Kidney epithelial cell (primary cell): ENCODE data around the gene PRMT7. TPM values are rescaled to one million over a fixed set of nuclear protein-coding genes. Genes with fewer than 3 reads are reported as not detected.

Experiments
- DNase-seq: peaks from one replicate; pipeline ENCODE4 v3.0.0-alpha.2; 2010; ENCODE audit warnings: low read depth
- H3K27me3 ChIP-seq: 2 replicates; pipeline ENCODE4 v1.6.0; 2011; ENCODE audit warnings: low read length; ENCODE audit not compliant: control insufficient read depth, insufficient read depth
- H3K36me3 ChIP-seq: 2 replicates; pipeline ENCODE4 v1.5.1; 2011; ENCODE audit warnings: low read length; ENCODE audit not compliant: control insufficient read depth, insufficient read depth
- H3K4me3 ChIP-seq: 2 replicates; pipeline ENCODE4 v1.5.1; 2011; ENCODE audit warnings: low read depth, mild to moderate bottlenecking, control low read depth, low read length
- CTCF ChIP-seq: IDR thresholded peaks from 2 replicates; pipeline ENCODE4 v1.5.1; 2011; ENCODE audit warnings: mild to moderate bottlenecking, moderate library complexity, low read length, control low read depth, inconsistent platforms; ENCODE audit not compliant: insufficient read depth, poor library complexity, severe bottlenecking
- total RNA-seq: library from RNA; depleted of rRNA; stranded (reverse); fragments of >200 nt; gene quantifications from 2 replicates; pipeline ENCODE4 v1.2.3, GENCODE V29; 2015

PRMT7 gene
- total RNA-seq, 1 donor from 2014 or later: 41.8 TPM

GRCh38 chr16:68380348-68380670 is 69.5 kb downstream of the PRMT7 start:
- TF ChIP-seq CTCF: no peak
- no peak overlapping the region for H3K4me3 ChIP-seq
- no peaks in the 10 kb centered on the region for H3K36me3 ChIP-seq
- no peak for DNase-seq
- H3K27me3 ChIP-seq: peaks cover 14% of the 10 kb centered on the region

DNA sequence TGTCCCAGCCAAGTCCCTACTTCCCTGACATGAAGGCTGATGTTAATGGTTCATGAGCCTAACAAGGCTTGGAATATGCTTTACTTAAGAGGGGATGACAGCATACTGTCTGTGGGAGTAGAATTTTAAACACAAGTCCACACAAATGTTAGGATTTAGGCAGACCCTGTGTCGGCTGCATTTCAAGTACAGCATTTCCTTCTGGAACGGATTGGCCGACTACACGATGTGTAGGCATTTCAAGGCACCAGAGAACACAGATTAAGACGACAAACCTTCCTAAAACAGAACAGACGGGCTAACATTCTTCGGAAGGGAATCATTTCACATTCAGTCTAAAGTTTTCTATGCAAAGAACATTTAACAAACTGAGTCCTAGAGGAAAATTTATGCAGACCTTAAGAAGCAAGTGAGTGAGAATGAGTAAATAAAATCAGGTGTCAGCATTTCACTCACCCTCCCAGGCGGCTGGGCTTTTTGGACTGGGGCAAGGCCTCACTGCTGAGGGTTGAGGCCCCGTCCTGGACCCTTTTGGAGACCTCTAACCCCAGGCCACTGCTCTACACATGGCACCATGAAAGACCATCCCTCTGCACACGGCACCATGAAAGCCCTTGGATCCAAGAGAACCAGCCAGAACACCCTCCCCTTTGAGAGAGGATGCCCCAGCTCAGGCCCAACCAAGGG is 70.0 kb downstream of the PRMT7 start:
- Histone ChIP-seq H3K27me3 (peaks cover 11% of the 10 kb centered on the region), H3K4me3 (no peak overlapping the region), H3K36me3 (no peaks in the 10 kb centered on the region)
- no peak for DNase-seq
- TF ChIP-seq CTCF: no peak

GRCh38 chr16:68381363-68381724 is 70.5 kb downstream of the PRMT7 start:
- peaks cover 11% of the 10 kb centered on the region for H3K27me3 ChIP-seq
- no peak for TF ChIP-seq CTCF
- DNase-seq: no peak
- no peaks in the 10 kb centered on the region for H3K36me3 ChIP-seq
- no peak overlapping the region for H3K4me3 ChIP-seq

- no peak for DNase-seq
- no peak overlapping the region for H3K4me3 ChIP-seq
- no peaks in the 10 kb centered on the region for H3K36me3 ChIP-seq
- TF ChIP-seq CTCF: peak; percentile 13
- H3K27me3 ChIP-seq: peaks cover 7% of the 10 kb centered on the region
Measured at GRCh38 chr16:68382296-68382718, 71.5 kb downstream of the PRMT7 start.

- Histone ChIP-seq H3K27me3 (peaks cover 2% of the 10 kb centered on the region), H3K4me3 (no peak overlapping the region), H3K36me3 (no peaks in the 10 kb centered on the region)
- TF ChIP-seq CTCF: no peak
- DNase-seq: no peak
Measured at GRCh38 chr16:68383858-68384257, 73.0 kb downstream of the PRMT7 start.
